GM19455 (cell line): Measurements from ENCODE around the gene MADCAM1.
"Not testable (repeated sequence)": the region's sequence is repeated elsewhere in the genome, so short reads cannot be mapped to it uniquely, and the experiment has no call there.

Source experiments
- ATAC-seq: cut with Tn5 transposase; IDR thresholded peaks from one replicate; pipeline ENCODE4 v1.9.1; 2021; ENCODE audit not compliant: unreplicated experiment

The MADCAM1 gene

DNA sequence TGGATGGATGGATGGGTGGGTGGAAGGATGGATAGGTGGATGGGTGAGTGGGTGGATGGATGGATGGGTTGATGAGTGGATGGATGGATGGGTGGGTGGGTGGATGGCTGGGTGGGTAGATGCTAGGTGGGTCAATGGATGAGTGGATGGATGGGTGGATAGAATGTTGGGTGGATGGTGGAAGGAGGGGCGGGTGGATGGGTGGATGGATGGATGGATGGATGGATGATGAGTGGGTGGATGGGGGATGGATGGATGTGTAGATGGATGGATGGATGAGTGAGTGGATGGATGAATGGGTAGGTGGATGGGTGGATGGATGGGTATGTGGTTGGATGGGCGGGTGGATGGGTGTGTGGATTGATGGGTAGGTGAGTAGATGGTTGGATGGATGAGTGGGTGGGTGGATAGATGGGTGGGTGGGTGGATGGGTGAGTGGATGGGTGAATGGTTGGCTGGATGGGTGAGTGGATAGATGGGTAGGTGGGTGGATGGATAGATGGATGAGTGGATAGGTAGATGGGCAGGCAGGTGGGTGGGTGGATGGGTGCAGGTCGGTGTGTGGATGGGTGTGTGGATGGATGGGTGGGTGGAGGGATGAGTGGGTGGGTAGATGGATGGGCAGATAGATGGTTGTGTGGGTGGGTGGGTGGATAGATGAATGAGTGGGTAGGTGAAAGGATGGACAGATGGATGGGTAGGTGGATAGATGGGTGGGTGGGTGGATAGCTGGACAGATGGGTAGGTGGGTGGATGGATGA, 31.1 kb upstream of the MADCAM1 start:
- ATAC-seq, result no peak

DNA sequence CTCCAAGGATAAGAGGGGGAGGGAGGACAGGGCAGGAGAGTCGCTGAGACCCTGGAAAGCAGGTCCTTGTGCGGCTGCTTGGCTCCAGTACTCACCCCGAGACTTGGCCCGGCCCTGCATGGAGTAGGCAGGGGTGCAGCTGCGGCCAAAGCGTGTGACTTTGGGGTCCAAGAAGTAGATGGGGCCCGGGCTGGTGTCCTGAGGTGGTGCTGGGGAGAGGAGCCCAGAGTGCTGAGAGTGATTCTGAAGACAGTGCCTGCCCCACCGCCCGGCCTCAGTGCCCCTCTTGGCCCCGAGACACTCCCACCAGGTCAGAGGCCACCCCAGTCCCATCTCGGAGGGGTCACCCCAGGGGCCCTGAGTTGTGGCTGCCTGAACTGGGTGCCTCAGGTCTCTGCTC, 28.7 kb upstream of the MADCAM1 start:
- no peak for ATAC-seq

DNA sequence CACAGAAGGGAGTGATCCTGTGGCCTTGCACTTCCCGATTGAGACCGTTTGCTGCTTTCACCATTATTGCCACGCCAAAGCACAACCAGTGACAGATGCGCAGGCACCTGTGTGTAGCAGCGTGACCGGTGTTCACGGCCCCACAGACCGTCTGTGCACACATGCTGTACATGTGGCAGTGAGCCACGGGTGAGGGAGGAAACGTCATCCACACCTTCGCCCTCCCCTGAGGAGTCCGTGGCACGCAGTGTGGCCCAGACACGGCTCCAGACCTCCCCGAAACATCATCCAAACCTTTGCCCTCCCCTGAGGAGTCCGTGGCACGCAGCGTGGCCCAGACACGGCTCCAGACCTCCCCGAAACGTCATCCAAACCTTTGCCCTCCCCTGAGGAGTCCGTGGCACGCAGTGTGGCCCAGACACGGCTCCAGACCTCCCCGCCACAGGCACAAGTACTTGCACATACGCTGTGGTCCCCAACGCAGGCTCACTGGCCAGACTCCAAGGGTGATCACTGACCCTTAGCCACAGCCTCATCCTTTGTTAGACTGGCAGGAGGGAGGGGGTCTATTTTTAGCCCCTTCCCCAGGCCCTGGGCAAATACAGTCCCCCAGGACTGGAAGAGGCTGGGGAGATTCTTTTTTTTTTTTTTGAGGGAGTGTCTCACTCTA, 27.6 kb upstream of the MADCAM1 start:
- no peak for ATAC-seq

DNA sequence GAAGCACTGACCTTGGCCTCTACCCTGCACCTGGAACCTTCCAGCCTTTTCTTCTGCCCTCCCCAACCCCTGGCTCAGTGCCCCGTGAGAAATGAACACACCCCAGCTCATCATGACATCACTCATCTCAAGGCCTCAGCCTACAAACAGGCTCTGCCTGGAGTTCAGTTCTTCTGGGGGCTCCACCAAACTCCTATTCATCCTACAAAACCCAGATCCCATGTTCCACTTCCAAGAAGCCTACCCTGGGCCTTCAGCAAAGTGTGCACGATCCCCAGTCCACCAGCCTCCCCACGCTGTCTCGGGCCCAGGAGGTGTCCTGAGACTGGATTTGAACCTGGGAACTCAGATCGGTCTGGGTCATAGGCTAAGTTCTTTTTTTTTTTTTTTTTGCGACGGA, 26.5 kb upstream of the MADCAM1 start:
- ATAC-seq, result no peak

DNA sequence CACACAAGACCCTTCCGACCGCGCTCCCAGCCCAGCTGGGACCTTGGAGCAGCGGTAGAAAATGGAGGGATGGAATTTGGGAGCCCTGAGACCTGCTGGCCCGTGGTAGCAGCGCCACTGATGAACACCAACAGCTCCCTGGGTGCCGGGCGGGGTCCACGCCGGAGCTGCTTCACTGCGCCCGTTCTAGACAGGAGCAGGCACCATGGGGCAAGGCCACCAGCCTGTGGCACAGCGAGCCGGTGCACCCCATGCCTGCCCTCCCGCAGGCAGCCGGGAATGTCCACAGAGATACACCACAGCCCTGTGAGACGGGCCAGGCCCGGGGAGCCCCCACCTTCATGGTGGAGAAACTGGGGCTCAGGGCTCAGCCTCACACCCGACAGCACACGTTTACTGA, 25.6 kb upstream of the MADCAM1 start:
- no peak for ATAC-seq

DNA sequence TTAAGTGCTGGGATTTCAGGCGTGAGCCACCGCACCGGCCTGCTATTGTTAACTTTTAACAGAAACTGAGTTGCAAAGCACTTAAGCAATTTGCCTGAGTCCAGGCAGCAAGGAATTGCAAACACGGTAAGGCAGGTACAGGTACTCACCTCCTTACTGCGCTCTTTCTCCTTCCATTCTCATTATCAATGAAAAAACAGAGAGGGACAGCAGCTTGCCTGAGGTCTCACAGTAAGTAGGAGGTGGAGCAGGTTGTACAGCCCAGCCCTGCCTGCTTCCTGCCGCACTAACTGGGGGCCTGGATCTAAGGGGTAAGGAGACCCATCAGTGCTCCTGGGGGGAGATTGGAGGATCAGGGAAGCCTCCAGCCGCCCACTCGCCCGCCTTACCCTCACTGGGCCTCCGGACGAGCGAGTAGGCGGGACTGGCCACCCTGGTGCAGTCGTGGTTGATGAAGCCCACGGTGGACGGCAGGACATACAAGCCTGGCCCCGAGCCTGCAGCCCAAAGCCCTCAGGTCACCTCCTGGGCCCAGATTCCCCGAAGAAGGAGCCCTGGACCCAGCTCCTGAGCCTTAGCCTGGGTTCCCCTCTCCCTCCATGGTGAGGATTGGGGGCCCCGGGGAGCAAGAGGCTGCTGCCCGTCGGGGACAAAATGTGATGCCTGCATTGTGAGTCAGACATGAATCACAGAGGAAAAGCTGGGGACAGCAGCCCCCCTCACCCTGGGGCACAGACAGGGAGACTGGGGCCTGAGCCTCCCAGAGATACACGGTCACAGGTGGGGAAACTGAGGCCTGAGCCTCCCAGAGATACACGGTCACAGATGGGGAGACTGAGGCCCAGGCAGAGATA, 24.1 kb upstream of the MADCAM1 start:
- no peak for ATAC-seq

DNA sequence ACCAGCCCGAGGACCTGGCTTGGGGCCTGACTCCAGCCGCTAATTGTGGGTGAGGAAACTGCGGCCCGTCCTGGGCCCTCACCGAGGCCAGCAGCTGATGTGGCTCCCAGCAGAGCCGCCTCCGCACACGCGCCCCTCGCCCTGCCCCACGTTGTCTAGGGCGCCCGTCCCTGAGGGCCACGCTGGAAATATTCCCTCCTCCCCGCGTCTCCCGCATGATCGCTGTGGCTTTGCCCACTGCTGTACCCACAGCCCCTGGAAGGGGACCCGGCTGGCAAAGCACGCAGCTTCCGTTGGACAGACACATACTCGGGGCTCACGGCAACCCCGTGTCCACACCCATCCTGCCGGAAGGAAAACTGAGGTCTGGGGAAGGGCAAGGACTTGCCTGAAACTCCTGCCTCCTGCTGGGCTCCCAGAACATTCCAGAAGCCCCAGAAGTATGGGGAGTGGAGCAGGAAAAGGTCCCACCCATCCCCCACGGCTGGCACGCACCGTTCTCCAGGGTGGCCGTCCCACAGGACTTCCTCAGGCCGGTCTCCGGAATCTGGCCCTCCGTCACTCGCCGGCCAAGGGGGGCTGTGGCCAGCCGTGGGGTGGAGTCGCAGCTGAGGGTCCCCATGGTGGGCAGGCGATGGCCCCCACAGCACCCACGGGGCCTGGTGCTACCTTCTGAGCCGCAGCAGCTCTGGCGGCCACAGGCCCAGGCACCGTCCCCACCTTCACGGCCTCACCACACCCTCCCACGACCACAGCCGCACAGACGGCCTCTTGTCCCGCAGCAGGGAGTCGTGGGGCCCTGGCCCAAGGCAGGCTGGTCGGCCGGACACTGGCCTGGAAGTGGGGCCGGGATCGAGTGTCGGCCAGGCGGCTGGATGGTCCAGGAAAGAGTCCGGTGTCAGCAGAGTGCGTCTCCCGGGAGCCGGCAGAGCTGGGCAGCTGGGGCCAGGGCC, 21.9 kb upstream of the MADCAM1 start:
- no peak for ATAC-seq

DNA sequence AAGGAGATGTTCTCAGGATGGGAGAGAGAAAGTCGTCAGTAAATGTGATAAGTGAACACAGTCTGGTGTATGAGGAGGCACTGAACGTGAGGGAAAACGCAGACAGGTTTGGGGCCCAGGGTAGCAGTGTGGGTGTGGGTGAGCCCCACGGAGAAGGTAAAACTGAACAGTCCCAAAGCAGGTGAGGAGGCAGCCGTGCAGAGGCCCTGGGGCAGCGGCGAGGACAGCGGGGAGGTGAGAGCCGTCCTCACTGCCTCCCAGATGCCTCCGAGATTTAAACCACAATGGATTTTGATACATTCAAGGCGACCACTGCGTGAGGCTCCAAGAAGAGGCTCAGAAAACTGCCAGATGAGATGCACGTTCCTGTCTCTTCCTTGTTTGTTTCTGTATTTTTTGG, 20.9 kb upstream of the MADCAM1 start:
- no peak for ATAC-seq

DNA sequence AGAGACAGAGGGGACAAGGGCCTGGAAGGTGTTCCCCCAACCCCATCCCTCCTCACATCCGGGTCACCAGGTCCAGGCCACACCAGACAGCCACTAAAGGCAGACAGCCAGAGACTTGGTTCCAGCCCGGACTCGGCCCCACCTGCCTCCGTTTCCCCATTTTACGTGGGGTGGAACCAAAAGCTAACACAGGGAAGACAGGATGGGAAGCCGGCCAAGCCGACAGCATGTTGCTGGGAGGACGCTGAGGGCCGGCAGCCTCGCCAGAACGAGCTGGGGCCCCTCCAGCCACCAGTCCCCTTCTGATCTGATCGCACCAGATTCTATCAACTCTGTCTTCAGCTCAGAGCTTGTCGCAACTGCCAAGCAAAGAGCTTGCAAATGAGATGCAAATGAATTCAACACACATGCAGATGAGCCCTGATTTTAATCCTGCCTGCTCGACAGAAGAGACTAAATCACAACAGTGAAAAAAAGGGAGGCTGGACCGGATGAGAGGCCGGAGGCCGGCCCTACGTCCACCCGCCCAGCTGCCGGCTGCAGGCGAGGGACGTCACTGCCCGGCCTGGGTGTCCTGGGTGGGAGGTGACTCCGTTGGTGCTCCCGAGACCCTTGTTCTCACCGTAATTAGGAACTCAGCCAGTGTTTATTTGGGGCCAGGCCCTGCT, 17.9 kb upstream of the MADCAM1 start:
- ATAC-seq, result no peak

DNA sequence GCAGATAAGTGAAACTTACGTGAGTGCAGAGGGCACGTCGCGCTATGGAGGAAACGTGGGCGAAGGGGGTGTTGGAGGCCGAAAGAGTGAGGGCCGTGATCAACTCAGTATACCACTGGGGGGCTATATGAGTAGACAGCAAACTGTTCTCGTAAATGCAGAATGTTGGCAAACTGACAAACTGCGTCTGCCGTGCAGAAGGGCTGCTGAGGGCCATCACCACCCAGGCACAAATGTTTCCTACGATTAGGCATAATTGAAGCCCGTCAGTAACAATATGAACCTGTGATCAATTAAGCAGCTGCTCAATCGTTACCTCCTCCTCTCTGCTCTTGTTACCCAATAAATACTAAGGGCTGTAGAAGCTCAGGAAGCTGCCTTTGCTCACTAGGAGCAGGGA, 17.3 kb upstream of the MADCAM1 start:
- ATAC-seq, result no peak

DNA sequence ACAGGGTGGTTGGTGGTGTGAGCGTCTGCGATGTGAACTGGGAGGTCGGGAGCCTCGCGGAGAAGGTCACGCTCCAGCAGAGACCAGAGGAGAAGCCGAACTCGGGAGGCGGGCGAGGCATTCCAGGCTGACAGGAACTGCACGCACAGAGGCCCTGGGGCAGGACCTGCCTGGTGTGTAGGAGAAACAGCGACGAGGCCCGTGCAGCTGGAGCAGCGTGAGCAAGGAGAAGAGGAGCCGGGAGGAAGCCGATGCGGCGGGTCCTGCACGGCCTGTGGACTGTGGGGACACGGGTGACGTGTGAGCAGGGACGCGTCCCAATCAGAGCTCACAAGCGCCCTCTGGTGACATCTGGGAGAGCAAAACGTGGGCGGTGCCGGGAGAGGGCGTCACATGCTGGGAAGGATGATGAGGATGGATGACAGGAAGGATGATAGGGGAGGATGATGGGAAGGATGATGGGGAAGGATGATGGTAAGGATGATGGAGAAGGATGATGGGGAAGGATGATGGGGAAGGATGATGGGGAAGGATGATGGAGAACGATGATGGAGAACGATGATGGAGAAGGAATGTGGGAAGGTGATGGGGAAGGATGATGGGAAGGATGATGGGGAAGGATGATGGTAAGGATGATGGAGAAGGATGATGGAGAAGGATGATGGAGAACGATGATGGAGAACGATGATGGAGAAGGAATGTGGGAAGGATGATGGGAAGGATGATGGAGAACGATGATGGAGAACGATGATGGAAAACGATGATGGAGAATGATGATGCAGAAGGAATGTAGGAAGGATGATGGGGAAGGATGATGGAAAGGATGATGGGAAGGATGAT, 16.1 kb upstream of the MADCAM1 start:
- ATAC-seq, result no peak

DNA sequence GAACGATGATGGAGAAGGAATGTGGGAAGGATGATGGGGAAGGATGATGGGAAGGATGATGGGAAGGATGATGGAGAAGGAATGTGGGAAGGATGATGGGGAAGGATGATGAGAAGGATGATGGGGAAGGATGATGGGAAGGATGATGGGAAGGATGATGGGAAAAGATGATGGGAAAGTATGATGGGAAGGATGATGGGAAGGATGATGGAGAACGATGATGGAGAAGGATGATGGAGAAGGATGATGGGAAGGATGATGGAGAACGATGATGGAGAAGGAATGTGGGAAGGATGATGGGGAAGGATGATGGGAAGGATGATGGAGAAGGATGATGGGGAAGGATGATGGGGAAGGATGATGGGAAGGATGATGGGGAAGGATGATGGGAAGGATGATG, 15.2 kb upstream of the MADCAM1 start:
- ATAC-seq, result not testable (repeated sequence)

DNA sequence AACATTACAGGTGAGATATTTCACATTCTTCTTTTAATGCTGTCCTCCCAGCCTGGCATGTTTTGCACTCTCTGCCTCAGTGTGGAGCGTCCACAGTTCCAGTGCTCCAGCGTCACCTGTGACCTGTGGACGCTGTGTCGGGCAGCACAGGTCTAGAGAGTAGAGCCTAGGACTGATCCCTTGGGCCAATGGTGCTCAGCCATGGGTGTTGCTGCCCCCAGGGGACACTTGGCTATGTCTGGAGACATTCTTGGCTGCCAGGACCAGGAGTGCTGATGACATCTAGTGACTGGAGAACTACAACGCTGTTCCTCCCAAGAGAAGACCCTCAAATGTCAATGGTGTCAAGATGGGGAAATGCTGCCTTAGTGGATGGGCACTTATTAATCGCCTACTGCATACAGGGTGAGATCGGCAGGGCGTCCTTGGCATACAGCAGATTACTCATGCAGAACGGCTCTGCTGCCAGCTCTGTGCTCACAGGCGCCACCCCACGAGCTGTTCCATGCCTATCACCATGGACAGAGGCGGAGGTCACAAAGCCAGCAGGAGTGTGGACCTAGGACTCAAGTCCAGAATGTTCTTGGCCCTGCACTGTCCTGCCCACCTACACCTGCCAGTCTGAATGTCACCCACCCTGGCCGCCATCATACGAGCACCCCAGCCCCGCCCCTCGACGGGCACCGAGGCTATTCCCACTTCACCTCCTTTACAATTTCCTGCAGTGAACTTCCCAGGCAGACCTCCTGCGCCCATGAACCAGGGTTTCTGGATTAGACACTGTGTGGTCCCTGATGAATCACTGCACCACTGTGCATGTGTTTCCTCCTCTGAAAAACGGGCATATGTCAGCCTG, 13.9 kb upstream of the MADCAM1 start:
- ATAC-seq, result no peak

DNA sequence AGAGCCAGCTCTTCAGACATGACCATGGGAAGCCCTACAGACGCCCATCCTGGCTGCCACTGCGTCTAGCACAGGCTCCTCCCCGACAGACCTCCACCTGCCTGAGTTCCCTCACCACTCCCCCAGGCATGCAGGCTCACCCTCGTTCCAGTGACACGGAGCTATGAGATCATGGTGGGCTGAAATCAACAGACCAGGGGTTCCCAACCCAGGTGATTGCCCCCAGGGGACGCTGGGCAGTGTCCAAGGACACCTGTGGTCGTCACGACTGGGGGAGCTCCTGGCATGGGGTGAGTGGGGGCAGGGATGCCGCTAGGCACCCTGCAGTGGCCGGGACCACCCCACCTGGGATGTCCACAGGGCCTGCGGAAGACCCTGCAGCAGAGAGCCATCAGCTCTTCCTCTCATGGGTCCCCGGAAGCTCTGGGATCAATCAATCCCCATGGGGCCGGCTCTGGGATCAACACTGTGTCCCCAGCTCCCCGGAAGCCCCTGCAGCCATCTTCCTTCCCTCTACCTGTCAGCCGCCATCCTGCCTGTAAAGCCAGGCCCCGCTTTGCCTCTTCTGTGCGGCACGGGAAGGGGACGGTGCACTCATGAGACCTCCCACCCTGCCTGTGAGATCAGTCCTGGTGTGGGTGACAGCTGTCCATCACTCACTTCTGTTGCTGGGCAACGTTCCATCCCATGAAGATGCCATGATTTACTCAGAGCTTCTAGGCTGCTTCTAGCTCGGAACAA, 12.8 kb upstream of the MADCAM1 start:
- no peak for ATAC-seq

DNA sequence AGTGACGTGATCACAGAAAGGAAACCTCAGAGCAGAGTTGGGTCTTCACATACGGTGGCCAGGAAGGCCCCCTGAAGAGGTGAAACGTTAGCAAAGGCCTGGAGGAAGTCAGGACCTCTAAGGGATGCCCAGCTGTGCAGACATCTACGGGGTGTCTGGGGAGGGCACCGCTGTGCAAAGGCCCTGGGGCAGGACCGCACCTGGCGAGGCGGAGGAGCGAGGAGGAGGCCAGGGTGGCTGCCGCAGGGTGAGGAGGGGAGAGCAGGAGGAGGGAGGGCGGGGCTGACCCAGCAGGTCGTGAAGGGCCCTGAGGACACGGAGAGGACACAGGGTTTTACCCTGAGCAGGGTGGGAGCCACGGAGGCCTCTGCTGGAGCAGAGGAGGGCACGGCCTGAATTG, 11.8 kb upstream of the MADCAM1 start:
- ATAC-seq, result no peak

DNA sequence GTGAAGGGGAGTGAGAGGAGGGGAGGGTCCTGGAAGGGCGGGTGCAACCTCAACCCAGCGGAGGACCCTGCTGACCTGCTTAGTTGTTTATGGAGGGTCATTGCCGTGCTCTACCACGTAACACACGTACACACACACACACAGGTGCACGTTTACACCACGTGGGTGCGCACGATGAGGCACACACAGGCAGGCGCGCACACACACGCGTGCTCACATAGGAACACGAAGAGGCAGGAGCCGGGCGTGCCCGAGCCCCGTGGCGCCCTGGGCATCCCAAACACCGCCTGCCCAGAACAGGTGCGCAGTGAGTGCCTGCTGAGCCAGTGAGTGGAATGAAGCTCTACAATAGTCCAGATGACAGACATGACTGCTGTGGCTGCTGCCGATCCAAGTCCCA, 11.2 kb upstream of the MADCAM1 start:
- ATAC-seq, result no peak

DNA sequence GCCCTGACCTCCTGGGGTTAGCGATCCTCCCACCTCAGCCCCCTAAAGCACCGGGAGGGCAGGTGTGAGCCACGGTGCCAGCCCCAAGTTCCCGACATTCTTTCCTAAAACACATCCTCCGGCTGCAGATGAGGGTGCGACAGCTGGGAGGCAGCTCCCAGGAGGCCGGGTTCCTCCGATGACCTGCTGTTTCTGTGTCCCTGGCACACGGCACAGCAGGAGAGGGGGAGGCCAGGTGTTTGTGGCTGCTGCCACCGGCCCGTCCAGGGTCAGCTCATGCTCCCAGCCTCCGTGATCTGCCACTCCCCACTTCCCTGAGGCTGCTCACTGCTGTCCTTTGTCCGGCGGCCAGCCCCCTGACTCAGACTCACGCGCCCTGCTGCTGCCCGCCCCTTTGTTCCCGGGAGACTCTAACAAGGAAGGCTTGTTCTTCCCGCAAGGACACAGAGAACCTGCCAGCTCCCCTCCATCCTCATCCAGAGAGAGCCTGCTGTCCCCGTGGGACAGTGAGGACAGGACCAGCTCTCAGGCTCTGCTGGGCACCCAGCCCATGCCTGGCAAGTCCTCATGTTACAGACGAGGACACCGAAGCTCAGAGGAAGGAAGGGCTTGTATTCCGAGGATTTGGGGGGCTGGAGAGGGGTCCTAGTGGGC, 10.6 kb upstream of the MADCAM1 start:
- no peak for ATAC-seq
